Hematopoietic multipotent progenitor cell (in vitro differentiated cells): ENCODE data around the gene URGCP. TPM values are rescaled to one million over a fixed set of nuclear protein-coding genes. Genes with fewer than 3 reads are reported as not detected.
A peak's percentile ranks its signal among the peaks of the same experiment; 100 is the strongest.

Source experiments
- DNase-seq, 3 donors: peaks; one replicate each; pipeline ENCODE4 v3.0.0-alpha.2; 2011 to 2015; ENCODE audit warnings: low read depth in 2 of 3, low spot score in 2 of 3
- total RNA-seq: library from RNA; depleted of rRNA; stranded (reverse); fragments of >200 nt; gene quantifications from one replicate; pipeline ENCODE4 v1.2.3, GENCODE V29; 2012

The URGCP gene
- total RNA-seq, 1 donor: 24.2 TPM

DNA sequence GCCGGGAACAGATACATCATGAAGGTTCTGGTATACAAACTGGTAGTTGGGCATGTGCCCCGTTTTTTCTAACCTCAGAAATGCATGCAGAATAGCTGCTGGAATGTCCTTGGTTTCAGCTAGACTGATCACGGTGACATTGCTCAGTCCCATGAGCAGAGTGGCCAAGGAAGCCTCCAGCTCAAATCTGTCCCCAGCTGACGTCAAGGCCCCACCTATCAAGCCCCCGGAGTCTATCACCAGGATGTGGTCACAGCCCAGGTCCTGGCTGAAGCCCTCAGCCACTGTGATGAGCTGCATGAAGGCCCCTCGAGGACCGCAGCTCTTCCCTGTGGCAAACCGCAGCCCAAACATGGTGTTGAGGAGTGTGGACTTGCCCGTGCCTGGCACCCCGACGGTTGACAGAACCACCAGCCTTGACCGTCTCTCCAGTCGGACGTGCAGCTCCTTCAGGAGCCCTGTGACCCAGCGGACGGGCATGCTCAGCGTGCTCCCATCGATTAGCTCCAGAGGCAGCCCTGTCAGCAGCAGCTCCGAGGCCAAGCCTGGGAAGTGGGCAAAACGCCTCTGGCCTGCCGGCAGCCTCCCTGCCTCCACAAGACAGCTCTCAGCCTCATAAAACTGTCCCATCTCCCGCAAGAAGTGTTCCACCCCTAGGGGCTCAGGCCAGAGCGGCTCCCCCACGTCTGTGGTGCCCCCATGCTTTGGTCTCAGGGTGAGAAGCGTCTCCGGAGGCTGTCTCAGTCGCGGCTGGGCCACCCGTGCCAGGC lies 29.2 kb downstream of the URGCP start:
- no peak for DNase-seq

DNA sequence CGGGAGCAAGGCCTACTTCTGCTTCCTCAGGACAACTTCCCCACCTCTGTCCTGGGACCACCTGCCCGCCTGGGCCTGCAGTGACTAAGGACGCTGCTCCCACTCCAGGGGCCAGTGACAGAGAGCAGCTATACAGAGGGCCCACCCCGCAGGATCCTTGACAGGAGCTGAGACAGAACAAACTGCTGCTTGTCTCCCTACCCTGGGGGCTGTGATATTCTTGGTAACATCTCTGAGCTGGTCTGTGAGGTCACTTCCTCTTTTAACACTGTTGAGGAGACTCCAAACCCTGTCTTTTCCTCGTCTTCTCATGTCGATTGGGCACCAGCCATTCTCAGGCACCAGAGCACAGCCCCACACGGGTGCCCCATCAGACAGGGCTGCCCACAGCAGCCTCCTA lies 30.2 kb downstream of the URGCP start:
- peak in 1 of 3 donors; percentile 9 for DNase-seq

DNA sequence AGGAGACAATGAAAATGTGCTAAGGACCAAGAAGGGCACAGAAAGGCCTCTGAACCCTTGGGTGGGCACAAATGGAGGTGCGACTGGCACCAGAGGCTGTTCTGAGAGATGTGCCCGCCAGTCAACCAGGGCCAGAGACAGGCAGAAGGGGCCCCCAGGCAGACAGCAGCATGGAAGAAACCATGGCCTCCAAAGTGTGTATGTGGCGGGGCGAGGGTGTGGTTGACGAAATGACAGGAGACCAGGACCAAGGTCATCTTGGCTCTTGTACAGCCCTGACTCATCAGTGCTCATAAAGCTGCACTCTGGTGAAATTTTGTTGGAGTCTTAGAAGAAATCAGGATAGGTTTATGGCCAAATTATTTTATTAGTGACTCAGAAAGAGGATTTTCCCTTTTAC lies 33.1 kb downstream of the URGCP start:
- no peak for DNase-seq

DNA sequence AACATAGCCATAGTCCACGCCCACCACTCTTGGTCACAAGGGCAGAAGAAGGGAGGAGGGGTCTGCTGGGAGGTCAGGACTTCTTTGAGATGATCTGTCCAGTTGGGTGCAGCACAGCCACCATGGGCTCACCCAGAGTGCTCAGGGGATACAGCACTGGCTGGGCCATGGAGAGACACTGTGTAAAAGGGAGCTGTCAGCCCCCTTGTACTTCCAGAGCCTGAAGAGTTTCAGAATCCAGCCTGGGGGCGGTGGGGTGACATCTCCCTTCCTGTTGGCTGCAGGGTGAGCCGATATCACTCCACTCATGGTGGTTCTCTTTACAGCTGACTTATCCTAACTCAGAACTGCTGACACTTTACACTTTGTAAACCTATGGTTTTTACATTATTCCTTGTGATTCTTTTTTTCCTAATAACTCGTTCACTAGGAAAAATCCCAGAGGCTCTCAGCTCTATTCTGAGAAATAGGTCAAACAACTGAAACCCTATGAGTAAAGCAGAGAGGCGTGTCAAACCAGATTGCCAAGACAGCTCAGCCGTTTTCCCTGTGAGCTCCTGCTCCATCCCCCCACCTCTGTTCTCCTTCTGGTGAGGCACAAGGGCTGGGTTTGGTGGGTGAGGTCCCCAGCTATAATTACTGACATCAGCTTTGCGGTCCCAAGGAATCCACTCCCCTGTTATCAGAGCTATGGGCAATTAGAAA lies 33.8 kb downstream of the URGCP start:
- DNase-seq: no peak

DNA sequence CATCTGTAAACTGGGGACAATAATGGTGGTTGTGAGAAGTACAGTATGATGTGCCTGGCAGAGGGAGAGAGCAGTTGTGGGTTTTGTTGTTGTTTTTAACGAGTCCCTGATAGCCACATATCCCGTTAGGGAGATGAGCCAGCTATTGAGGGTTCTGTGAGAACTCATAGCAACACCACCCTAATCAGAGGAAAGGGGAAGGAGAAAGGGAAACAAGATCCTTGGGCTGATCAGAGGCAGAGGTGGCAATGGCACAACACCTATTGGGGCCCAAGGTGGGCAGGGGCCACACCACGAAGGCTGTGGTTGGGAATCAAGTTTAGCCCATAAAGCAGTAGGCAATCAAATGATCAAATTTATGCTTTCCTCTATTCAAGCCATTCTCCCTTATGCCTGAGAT lies 35.3 kb downstream of the URGCP start:
- DNase-seq: no peak

DNA sequence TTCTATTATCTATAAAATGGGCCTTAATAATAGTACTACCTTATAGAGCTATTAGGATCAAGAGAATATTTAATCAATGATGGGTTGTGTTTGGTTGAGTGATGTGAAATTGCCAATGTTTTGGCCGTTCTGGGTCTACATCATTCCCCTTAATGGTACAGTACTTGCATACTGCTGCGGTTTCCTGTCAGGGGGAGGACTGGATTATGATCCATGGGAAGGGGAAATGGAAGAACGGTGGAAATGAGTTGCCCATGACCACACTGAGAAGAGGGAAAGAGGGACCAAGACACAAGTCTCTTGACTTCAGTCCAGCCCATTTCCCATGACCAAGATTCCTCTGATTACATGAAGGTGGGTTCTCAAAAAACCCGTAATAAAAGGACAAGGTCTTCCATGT lies 36.1 kb downstream of the URGCP start:
- no peak for DNase-seq

DNA sequence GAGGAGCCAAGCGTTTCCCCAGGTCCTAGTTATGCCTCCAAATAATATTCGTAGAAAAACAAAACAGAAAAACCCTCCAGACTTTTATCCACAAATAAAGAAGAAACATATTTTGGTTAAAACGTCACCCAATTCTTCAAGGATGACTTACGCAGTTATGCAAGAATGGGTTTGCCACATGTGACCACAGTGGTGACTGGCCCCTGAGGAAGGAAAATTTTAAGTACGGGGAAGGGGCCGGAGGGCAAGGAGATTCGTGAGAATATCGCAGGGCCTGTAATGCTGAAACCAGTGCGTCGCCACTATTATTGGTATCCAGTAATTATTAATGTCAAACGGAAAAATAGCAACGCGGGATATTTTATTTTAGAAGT lies 36.5 kb downstream of the URGCP start:
- peak in 2 of 3 donors; percentile 55 to 57 for DNase-seq

DNA sequence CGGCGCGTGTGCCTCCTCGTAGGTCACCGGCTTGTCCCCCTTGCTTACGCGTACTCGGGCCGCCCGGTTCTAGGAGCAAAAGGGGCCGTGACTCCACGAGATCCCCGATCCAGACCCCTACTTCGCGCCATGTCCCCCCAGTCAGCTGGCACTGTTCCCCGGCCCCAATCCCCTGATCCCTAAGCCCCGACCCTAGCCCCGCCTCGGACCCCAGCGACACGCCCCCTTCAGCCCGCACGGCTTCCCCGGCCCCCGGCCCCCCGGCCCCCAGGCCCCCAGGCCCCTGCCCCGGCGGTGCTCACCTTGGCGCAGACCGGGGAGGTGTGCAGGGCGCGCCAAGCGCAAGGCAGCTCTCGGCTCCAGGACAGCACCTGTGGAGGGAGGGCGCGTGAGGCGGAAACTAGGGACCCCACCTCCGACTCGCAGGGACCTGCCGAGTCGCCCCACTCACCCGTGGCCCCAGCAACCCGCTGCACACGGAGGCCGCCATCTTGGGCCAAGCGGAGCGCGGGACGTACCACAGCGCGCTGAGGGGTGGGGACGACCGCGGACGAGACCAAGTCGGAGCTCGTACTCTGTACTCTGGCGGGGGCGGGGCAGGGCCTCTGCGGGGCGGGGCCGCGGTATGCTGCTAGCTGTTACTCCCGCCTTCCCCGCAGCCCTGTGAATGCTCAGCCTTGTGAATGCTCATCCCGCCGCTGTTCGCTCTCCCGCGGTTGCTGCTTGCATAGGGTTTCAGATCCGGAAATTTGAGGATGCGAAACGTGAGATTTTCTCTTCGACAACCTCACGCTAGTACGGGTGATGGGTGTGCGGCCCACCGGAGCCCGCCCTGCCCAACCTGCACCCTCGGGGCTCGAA lies 37.2 kb downstream of the URGCP start, which contains the start of gene MRPS24:
MRPS24 (minus strand) TSS at position 512 of the 861 bp plus-strand sequence; CDS start at position 490, 22 bp downstream.
- DNase-seq: peak; percentile 89 to 95 (median 94)

DNA sequence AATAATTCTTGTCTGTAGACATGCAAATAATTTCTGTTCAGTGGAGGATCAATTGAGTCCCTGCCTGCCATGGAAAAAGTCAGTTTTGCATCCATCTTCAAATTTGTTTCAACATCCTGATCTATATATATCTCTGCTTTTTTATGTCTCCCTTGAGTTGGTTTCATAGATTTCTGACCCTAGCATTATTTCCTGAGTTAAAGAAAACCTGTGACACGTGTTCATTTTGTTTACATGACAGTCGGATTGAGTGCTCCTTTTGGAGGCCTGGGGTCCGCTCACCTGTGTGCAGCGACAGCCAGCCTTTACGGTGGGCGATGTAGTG lies 37.8 kb downstream of the URGCP start:
- DNase-seq: no peak

DNA sequence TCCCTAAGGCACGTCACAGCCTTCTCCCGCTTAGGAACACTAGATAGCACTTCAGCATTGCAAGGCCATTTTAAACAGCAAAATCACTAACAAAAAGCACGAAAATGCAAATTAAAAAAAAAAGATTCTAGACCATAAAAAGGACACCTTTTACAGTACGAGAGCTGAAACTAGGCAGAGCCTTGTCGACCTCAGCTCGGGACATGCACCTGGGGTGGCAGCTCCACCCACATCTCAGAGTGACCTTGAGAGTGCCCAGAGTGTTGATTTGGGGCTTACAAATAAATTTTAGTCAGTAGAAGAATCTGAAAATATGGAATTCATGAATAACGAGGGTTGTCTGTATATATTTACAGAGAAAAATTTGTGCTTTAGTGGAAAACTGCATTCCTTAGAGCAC lies 38.2 kb downstream of the URGCP start:
- DNase-seq: no peak

DNA sequence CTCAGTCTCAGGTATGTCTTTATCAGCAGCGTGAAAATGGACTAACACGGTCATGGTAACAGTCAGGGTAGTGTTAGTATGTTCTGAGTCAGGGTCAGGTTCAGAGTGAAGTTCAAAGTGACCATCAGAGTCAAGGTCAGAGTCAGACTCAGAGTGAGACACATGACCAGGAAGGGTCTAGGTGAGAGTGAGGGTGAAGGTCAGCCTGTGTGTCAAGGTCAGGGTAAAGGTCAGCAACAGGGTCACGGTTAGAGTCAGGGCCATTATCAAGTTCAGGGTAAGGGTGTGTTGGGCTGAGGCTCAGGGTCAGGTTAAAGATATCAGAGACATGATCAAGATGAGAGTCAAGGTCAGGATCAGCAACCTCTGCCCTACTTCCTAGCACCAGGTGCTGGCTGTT lies 41.1 kb downstream of the URGCP start:
- DNase-seq: no peak

DNA sequence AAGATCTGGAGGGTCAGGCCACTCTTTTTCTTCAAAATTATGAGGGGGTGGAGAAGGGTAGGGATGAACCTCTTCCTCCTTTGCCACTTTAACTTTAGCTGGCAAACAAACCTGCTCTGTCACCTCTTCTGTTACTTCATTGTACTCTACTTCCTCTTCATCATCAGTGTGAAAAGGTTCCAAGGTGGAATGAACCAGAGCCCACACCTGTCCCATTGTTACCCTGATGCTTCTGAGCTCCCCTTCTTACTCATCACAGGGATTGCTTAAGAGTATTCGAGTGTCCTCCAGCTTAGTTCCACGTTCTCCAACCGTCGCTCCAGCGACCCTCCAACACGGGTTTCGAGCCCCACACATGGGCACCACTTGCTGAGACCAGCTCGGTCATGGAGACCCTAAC lies 42.3 kb downstream of the URGCP start:
- DNase-seq: no peak

DNA sequence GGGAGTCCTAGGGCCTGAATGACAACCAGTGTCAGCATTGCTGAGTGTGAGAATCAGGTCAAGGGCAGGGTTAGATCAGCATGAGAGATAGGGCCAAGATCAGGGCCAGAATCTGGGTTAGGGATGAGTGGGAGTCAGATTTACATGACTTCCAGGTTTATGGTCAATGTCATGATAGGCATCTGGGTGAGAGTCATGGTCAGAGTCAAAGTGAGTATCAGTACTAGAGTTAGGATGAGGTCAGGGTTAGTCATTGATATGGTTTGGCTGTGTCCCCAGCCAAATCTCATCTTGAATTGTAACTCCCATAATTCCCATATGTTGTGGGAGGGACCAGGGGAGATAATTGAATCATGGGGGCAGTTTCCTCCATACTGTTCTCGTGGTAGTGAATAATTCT lies 49.4 kb downstream of the URGCP start:
- DNase-seq: no peak

DNA sequence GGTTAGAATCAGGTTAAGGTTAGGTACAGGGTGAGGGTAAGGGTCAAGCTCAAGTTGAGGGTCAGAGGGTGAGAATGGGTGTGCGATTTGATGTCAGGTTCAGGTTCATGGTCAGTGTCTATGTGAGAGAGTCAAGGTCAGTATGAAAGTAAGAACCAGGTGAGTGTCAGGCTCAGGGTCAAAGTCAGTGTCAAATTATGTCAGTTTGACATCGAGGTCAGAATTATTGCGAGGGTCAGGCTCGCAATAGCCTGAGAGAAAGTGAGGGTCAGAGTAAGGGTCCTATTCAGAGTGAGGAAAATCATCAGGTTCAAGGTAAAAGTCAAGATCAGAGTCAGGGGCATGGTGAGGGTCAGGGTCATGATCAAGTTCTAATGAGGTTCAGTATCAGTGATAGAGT lies 50.1 kb downstream of the URGCP start:
- DNase-seq: no peak

DNA sequence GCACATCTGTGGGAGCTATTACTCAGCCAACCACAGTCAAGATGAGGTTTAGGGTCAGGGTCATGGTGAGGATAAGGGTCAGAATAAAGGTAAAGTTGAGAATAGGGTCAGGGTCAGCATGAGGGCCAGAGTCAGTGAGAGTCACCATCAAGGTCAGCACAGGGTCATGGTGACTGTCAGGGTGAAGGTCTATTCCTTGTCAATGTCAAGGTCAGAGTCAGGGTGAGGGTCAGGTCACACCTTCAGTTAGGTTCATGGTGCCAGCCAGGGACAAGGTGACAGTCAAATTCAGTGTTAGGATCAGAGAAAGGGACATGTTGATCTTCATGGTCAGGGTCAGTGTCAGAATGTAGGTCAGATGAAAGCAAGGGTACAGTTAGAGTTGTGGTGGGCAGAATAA lies 51.2 kb downstream of the URGCP start:
- no peak for DNase-seq

DNA sequence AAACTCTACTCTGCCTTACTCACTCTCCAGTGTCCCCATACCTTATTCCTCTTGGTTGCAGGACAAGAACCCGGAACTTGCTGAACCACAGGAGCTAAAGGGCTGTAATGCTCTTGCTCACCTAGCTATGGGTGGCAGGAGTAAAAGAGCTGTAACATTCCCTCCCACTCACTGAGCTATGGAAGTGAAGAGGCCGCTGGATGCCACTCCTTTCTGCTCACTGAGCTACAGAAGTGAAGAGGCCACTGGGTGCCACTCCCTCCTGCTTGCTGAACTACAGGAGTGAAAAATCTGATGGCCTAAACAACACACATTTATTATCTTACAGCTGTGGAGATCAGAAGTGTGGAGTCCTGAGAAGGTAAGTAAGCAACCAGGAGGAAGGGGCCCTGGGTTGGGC lies 54.6 kb downstream of the URGCP start:
- no peak for DNase-seq

DNA sequence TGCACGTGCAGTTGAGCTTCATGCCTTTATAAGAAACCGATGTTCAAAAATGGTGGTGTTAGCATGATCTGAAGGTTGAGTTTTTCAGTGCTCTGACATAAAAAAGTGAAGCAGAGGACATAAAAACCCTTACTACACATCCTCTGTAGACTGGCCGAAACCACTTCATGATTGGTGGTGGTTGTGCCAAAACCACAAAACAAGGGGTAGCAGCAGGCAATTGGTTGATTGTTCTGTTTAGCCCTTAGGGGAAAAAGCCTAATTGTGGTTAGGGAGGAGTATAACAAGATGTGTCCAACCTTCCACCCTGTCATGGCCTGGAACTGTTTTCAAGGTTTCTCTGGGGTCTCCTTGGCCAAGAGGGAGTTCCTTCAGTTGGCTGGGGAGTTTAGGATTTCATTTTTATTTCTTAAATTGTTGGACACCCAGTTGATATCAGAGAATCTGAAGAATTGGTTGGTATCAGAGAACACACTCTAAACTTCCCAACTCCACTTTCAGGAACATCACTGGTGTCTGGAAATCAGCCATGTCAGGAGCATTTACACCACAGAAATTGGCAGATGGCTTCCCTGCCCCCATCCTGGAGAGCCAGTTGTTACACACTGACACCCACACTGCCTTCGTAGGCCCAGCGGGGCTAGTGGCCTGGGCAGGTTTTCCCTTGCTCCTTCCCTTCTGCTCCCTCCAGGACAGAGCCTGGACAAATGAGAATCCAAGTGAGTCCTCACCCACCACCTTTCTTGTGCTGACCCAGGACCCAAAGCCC lies 55.9 kb downstream of the URGCP start:
- DNase-seq: peak in 1 of 3 donors; percentile 40

DNA sequence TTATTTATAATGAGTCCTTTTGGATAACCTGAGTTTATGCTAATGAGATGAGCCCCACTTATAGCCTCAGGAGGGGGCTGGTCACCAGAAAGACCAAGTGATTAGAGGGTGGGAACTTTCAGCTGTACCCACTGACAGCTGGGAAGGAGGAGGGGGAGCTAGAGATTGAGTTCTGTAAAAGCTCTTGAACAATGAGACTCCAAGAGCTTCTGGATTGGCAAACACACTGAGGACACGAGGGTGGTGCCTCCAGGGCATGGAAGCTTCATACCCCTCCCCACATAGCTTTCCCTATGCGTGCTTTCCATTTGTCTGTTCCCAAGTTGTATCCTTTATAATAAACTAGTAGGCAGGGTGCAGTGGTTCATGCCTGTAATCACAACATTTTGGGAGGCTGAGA lies 57.3 kb downstream of the URGCP start:
- no peak for DNase-seq

DNA sequence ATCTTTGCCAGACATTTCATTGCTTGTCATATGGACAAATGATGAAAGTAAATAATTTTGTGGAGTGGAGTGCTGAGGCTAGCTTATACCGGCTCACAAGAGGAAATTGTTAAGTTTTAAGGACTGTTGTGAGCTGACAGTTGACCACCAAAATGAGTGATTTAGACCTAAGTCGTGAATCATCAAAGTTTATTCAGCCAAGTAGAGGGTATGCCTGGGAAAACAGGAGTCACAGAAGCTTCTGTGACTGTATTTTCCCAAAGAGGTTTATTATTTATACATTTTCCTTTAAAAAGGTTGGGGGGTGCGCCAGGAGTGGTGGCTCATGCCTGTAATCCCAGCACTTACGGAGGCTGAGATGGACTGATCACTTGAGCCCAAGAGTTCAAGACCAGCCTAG lies 58.9 kb downstream of the URGCP start:
- no peak for DNase-seq

DNA sequence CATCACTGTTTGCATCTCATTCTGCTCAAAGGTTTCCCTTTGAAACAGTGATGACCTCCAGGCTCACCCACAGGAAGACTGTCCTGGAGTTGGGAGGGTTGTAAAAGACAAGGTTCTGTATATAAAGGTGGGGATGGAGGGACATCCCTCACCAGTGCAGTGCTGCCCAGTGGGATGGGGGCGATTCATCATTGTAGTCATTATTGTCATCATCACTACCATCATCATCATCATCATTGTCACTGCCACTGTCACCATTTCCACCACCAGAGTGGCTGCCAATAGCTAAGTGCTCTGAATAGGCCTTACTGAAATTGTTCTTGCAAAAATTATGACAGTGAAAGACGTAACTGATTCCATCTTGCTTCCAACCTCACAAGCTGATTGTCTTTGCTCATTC lies 61.7 kb downstream of the URGCP start:
- no peak for DNase-seq

DNA sequence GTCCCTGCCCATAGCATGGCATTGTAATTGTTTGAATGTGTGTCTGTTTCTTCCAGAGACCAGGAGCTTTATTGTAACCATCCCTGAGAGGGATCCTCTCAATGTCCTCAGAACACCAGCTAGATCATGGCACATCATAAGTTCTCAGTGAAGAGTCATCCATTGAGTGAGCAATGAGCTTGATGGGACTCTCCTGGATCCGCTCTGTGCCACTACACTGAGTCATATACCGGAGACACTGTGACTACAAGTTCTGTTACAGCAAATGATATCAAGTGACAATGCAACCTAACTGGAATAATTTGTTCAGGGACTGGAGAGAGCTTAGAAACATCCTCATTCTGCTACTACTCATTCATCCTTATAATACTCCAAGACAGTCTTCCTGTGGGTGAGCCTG lies 62.1 kb downstream of the URGCP start:
- no peak for DNase-seq
